Fibroblast of skin of right quadriceps (primary cell): ENCODE data around the gene CYP3A4.
"Not testable (repeated sequence)": the region's sequence is repeated elsewhere in the genome, so short reads cannot be mapped to it uniquely, and the experiment has no call there.

Source experiments
- DNase-seq: peaks from one replicate; pipeline ENCODE4 v3.0.0-alpha.2; 2013

The CYP3A4 gene

DNA sequence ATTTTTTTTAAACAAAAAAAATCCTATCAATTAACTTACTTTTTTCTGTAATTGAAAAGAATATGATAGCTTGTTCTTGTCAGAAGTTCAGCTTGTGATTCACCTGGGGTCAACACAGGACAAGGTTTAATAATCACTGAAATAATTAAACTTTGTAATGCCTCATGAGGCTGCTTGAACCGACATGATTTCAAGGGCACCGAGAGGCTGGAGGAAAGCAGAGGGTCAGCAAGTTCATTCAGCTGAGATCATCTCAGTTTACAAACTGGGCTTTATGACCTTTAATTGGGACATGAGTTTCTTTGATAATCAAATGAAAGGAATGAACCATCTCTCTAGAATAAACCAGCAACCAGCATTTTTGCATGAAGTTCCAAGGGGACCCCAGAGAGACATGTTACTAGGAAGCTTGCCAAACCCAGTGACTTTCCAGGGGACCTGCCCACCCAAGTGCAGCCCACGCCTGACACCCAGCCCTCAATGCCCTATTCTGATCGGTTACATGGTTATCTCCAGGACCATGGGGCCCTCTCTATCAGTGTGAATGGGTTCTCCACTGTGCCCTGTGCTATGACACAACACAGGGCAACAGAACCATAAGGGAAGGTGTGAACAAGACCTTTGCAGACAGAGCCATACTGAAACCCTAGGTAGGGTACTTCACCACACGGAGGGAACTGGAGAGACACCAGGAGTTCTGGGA lies 7.8 kb upstream of the CYP3A4 start:
- no peak for DNase-seq

DNA sequence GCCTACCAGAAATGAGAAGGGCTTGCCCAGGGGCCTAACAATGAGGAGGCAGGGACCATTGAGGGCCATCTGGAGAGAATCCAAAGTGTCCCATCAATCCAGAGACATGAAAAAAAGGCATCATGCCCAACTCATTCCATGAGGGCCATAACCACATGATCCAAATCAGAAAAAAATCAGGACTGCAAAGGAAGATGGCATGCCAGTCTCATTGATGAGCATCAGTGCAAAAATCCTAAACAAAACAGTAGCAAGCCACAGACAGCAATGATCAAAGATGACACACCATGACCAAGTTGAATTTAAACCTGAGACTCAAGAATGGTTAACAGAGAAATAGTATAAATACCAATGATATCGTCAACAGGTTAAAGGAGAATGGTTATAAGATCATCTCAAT lies 7.0 kb upstream of the CYP3A4 start:
- DNase-seq: peak; percentile 35

DNA sequence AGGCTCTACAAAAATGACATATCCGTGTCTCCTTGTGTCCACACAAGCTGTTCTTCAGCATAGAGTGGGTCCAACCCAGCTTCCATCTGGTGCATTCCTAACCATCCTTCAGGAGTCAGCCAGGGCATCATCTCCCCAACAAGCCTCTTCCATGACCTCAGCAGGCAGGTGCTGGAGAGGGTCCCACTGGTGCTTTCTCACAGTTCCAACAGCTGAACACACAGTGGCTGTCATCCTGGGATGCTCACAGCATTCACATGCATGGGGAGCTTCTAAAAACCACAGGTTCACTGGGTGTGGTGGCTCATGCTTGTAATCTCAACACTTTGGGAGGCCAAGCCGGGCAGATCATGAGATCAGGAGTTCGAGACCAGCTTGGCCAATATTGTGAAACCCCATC lies 6.4 kb upstream of the CYP3A4 start:
- DNase-seq: no peak

DNA sequence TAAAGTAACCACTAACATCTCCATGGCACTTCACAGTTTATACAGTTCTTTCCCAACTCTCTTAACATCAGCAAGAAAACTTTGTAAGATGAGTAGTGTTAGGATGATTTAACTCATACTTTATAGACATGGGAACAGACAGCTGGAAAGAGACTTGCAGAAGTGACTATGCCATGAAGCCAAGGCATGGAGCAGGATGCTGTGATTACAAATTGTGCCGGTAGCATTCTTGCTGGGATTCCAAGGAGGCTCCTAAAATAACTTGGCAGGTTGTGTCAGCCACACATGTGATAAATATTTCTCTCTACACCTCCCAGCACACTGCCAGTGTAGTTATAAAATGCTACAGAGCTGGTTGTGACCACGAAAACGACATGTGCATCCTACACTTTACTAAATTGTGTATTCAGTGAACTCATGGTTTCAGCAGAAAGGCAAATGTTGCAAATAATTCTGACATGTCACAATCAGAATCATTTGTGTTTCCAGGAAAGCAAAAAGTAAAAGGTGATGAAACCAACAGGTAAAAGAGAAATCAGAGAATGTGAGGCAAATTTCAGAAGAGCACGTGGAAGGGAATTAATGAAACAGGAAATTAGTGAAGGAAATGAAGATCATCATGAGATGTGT lies 5.6 kb upstream of the CYP3A4 start:
- DNase-seq: peak; percentile 28

DNA sequence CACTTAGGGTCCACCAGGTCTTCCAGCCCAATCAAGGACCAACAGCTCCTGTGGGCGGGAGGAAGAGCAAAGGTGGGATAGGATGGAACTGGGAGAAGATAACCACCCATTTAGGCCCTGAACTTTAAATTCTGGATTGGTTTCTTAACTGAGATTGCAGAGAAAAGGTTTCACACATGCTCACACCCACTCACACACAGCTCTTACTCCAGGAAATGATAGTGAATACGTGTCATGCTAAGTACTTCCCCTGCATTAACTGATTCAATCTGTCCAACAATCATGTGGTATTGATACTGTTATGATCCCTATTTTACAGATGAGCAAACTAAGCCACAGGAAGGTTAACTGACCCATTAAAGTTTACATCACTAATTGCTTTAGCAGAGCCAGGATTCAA lies 4.6 kb upstream of the CYP3A4 start:
- peak; percentile 24 for DNase-seq

DNA sequence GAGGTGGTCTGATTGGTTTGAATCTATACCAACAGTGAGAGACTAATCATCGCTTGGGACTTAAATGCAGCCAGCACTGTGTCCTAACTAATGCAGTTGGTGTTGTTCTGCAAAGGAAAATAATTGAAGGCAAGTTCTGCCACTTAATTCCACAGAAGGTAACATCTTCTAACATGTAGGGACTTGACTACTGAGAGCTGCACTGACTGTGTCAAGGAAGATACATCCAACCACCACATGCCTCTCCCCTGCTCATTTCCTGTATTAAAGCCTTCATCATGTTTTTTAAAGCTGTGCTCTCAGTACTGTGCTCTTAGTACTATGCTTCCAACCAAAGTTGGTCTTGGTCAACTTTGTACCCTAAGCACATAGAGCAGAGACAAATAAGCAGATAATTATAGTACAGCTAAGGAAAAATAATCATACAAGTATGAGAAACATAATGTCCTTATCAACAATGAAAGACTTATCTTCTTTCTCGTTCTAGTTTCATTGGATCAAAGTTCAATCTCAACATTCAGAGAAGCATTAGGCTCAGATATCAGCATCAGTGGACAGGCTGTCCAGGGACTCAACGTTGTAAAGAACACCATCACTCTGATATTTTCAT lies 2.8 kb upstream of the CYP3A4 start:
- DNase-seq: no peak

DNA sequence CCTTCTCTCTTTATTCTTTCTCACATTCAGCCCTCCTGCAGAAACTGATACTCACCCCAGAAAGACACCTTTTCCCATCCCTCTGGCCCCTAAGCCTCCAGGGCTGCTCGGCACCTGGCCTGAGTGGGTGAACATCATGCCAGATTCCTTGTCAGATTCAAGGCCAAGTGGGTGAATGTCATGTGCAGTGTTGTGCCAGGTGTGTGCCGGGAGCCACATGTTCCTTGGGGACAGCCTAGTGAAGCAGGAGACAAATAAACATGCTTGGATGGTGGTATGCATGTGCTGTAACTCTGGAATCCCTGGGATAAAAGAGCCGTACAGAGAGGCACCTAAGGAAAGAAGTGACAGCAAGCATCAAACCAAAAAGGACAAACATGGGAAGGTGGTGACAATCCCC lies 1.7 kb upstream of the CYP3A4 start:
- not testable (repeated sequence) for DNase-seq

DNA sequence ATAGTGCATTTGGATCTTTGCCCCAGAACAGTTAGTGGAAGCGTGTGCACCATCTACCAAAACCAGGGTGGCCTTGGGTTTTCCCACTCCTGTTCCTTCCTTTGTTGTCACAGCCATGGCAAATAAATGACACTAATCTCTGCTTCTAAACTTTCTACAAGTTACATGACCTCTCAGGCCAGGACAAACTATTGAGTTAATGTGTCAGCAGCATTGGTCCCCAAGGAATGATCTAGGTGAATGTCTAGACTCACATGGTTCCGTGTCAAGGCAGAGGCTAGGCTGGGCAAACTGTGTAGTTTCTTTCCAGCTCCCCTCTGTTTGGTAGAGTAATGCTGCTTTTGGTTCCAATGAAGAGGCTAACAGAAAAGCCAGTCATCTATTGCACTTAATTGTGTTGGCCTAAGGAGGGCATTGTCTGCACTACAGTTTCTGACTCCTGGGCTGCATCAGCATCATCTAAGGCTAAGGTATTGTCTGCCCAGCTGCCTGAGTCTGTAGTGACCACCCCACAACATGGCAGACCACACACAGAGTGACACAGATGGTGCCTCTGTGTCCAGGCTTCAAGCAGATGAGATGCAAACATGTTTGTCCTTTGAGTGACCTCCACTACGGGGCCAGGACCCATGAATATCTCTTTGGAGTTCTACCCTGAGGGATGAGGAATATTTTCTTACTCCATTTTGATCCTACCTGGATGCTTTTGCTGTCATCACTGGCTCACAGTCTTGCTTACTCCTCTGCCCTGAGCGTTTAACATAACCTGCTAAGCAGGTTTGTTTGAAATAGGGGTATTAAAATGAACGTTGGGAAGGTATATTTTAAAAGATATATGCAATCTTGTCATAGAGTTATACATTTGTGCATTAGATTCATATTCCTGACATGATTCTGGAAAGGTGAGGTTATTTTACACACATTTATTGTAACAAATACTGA lies 1.7 kb downstream of the CYP3A4 start:
- no peak for DNase-seq

DNA sequence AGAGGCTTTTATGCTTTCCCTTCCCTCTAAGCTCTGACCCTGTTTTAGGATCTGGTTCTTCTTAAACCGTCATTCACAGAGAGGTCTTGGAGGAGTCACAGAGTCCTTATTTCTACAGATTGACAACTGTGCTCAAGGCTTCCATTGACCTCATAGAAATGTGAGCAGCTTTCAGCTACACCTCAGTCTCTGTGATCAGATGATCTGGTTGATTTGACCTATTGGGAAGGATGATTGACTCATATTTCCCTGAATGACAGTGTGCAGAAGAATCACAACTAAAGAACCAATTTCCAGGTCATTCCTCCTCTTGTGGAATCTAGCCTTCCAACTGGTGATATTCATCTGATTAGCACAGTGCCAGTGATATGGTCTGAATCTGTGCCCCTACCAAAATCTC lies 3.4 kb downstream of the CYP3A4 start:
- DNase-seq: no peak

DNA sequence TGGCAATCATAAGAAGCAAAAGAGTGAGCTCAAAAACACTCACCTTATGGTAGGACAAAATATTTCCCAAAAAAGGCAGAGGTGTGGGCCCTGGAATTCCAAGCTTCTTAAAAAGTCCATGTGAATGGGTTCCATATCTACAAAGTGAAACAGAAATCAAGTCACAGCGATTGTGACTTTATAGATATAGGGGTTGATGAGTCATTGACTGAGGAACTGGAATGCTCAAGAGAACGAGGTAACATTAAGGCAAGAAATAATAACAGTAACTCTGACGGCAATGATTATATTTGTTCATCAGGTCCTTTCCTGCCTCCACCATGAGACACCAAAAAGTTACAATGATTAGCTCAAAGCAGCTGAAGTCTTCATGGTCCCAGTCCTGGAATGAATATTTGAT lies 4.0 kb downstream of the CYP3A4 start:
- no peak for DNase-seq

DNA sequence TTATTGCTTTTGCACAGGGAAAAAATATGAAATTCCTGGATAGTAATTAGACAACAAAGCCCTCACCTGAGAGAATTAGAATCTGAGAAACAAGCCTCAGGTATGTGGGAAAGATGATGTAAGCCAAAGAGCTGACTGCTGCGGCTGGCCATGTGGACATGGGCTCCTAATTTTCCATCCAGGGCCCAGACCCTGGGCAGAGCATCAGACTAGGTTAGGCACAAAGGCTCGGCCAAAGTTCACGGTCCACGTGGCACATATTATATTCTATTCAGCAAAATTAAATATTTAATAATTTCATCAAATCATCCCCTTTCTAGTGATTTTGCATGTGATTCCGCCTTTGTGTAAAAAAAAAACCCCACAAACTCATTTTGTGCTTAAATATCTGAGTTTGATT lies 5.1 kb downstream of the CYP3A4 start:
- DNase-seq: no peak

DNA sequence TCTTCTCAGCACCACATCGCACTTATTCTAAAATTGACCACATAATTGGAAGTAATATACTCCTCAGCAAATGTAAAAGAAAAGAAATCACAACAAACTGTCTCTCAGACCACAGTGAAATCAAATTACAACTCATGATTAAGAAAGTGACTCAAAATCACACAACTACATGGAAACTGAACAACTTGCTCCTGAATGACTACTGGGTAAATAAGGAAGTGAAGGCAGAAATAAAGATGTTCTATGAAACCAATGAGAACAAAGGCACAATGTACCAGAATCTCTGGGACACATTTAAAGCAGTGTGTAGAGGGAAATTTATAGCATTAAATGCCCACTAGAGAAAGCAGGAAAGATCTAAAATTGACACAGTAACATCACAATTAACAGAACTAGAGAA lies 10.6 kb downstream of the CYP3A4 start:
- not testable (repeated sequence) for DNase-seq

DNA sequence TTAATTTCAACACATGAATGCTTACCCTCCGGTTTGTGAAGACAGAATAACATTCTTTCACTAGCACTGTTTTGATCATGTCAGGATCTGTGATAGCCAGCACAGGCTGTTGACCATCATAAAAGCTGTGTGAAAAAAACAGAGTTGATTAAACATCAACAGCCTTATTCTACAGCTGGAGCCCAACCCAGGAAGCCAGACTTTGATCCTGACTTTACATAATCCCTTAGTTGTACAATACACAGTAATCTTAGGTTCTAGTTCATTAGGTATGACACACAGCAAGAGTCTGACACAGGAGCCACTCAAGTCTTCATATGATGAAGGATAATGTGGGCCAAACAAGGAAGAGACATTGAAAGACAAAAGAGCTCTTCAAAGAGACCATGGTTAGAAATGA lies 11.4 kb downstream of the CYP3A4 start:
- no peak for DNase-seq

DNA sequence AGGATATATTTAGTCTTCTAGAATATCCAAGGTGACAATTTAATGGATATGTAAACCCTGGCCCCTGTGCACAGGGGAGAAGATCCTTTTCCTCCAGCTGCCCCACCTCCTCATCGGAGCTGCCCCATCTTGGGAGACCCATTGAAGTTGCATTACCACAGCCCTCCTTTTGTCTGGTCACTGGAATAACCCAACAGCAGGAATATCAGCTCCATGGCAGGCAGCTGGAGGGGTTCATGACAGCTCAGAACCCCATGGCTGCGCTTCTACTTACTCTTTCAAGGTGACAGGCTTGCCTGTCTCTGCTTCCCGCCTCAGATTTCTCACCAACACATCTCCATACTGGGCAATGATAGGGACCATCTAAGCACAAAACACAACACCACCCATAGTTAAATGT lies 14.5 kb downstream of the CYP3A4 start:
- DNase-seq: not testable (repeated sequence)

DNA sequence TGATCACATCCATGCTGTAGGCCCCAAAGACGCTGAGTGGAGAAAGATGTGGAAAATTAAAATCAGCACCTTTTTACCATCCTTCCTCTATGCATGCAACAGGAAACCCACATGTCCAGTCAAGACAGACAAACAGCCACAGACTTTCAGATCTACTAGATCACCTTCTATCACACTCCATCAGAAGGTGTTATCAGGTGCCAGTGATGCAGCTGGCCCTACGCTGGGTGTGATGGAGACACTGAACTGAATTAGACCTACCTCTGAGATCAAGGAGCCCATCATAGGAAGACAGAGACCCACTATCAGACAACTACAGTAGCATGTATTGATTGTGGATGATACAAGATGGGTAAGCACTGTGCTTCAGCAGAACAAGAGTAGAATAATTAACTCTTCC lies 15.5 kb downstream of the CYP3A4 start:
- DNase-seq: no peak

DNA sequence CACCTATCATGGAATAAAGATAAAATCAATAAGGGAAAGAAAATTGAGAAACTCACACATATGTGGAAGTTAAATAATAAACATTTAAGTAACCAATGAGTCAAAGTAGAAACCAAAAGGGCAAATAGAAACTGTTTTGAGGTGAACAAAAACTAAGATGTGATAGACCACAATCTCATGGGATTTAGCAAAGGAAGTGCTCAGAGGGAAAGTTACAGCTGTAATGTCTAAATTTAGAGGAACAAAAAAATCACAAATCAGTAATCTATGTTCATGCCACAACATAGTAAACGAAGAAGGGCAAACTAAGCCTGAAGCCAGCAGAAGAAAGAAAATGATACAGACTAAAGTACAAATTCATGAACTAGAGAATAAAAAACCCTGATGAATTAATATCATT lies 16.3 kb downstream of the CYP3A4 start:
- DNase-seq: no peak

DNA sequence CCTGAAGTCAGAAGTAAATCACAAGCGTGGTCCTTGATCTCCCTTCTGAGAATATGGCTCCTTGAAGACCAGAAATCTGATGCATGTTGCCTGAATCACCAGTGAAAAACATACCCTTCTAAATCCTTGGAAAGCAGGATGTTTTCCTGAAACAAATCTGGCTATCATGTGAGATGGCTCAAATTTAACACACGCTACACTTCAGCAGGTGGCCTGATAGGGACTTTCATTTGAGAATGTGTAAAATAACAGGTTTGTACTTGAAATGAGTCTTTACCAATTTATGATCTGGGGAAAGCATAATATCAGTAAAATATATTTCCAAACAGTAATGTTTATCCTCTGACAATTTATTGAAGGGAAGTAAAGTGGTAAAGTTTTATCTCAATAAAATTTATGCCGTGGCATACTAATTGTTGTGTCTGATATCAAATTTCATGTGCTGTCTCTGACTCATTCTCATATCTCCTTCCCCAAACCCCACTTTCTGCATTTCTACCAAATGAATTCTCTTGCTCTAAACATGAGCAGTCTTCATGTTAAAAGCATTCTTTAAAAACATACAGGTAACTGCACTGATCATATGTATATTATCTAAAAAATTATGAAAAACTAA lies 17.4 kb downstream of the CYP3A4 start:
- no peak for DNase-seq

DNA sequence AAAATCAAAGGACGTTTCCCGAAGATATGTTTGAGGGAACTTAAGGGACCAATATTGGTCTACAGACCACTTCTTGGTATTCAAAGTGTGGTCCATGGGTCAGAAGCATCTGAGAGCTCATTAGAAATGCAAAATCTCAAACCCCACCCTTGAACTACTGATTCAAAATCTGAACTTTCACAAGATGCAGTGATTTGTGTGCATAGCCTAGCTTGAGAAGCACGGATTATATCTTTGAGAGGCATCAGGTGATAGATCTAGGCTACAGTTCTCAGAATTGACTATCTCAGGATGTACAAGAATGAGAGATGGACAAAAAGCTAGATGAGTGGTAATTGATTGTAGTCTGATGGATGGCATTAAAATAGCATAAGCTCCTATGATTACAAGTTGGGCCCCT lies 19.5 kb downstream of the CYP3A4 start:
- DNase-seq: no peak

DNA sequence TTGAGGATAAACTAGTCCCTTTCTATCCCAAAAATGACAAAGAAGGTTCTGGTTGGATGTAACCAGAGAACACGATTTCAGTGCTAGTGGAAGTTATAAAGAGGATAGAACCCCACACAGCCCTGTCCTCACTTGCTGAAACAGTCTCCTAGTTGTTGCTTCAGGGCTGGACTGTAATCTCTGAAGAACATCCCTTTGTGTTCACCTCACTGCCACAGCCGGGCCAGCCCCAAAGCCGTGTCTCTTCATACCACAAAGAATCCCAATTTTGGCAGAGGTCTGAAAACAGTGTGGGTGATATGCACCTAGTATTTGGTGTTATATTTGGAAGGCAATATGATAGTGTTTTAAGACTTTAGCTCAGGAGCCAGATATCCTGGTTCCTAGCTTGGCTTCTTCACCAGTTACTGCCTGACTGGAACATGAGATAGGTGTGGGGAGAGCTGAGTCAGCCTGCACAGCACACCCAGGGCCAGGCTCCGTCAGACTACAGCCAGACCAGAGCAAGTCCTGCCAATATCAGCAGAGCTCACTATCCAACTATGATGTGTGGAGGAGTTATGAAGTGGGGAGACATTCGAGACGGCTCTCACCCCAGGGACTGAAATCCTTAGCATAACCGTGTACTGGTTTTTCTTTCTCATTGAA lies 21.2 kb downstream of the CYP3A4 start:
- peak; percentile 52 for DNase-seq

DNA sequence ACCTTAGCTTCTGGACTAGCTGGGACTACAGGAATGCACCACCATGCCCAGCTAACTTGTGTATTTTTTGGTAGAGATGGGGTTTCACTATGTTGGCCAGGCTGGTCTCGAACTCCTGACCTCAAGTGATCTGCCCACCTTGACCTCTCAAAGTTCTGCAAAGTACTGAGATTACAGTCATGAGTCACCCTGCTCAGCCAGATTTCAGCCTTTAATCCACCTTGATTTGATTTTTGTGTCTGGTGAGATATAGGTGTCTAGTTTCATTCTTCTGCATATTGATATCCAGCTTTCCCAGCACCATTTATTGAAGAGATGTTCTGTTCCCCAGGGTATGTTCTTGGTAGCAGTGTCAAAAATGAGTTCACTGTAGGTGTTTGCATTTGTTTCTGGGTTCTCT lies 28.9 kb downstream of the CYP3A4 start:
- no peak for DNase-seq

DNA sequence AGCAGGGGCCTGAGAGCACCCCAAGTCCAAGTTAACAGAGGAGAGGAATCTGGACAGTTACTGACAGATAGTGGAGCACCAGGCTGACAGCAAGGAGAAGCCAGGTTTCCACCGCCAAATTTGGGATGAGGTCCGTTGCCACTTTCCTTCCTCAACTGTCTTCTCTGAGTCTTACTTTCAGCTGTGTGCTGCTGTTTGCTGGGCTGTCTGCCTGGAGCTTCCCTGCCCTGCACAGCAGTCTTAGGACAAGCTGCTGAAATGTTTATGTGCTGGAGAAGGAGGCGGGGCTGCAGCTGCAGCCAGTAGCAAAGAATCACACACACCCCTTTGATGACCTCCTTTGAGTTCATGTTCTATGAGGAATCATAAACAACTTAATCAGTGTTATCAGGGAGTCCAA lies 31.6 kb downstream of the CYP3A4 start:
- DNase-seq: no peak

DNA sequence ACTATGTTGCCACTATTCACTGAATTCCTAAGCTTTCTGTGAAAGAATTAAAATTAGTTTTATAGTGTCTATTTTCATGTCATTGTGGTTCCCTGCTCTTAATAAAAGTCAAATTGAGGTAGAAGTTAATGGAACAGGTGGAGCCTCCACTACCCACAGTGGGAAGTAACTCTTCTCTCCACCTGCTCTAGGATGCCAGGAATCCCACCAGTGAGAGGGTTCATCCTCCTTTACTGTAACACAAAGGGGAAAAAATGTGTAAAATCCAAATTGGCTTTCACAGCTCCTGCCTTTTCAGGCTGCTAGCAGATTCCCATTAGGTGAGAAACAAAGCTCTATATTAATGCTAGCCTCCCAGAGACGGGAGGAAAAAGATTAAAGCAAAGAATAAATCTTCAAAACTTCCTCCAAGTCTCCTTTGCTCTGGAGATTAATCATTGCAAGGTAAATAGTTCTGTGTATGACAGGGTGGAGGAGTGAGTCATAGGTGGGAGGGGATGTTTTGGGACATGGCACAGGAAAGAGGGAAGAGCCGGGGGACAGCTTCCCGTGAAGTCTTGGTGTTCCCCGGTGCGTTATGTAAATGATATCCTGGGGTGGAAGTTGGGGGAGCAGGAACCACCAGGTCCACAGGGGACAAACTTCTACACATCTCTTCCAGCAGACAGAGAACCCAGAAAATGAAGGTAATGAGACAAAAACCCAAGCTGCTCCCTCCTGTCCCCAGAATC lies 32.5 kb downstream of the CYP3A4 start:
- not testable (repeated sequence) for DNase-seq
